SK-N-SH (cell line): ENCODE measurements around the gene MAPT. TPM values are rescaled to one million over a fixed set of nuclear protein-coding genes. Genes with fewer than 3 reads are reported as not detected.

ENCODE experiments used
- CTCF ChIA-PET: fragments of 300-600, 350-600 bp; formaldehyde crosslinking; extraction: SDS; loops from one replicate; lab custom pipeline; 2021; lab: Yijun Ruan, JAX
- POLR2A ChIA-PET: fragments of 350-600 bp; sonication (Branson Sonifier 250); formaldehyde crosslinking; extraction: SDS; loops from one replicate; lab custom pipeline; 2020; ENCODE audit warnings: antibody characterized with exemption, inconsistent platforms; lab: Yijun Ruan, JAX
- DNase-seq: peaks from one replicate; pipeline ENCODE4 v3.0.0; 2012
- H2AFZ ChIP-seq: fragments of 200-600 bp; sonication (generic); 2 replicates; pipeline ENCODE4 v1.8.1; 2016; ENCODE audit warnings: antibody characterized with exemption, mild to moderate bottlenecking, low read depth
- H3F3A ChIP-seq: fragments of 200-600 bp; sonication (generic); replicated peaks from 2 replicates; pipeline ENCODE3; 2016; ENCODE audit warnings: antibody characterized with exemption, mild to moderate bottlenecking; ENCODE audit not compliant: insufficient read depth
- H3K27ac ChIP-seq, 2 experiments: fragments of 200-500 bp in 1 of 2; fragments of 200-600 bp in 1 of 2; sonication (Bioruptor generic) in 1 of 2; sonication (generic), shearing (Covaris generic) in 1 of 2; 2 replicates each; pipeline versions ENCODE4 v1.5.1 to v1.6.1; 2014 to 2016; ENCODE audit warnings: low read depth in 2 of 2, inconsistent platforms in 1 of 2, low read length in 1 of 2, mild to moderate bottlenecking in 1 of 2, mixed read lengths in 1 of 2
- H3K27me3 ChIP-seq: fragments of 200-600 bp; sonication (generic), shearing (Covaris generic); 2 replicates; pipeline ENCODE4 v1.6.1; 2016; ENCODE audit warnings: mixed run types; ENCODE audit not compliant: insufficient read depth
- H3K36me3 ChIP-seq, 2 experiments: fragments of 200-500 bp in 1 of 2; fragments of 200-600 bp in 1 of 2; sonication (Bioruptor generic) in 1 of 2; sonication (generic) in 1 of 2; replicated peaks in 1 of 2; 2 replicates each; pipeline versions ENCODE3 to v1.5.1; 2014 to 2016; ENCODE audit warnings: low read length in 1 of 2, mild to moderate bottlenecking in 1 of 2; ENCODE audit not compliant: insufficient read depth in 2 of 2, control insufficient read depth in 1 of 2
- H3K4me1 ChIP-seq, 2 experiments: fragments of 200-500 bp in 1 of 2; fragments of 200-600 bp in 1 of 2; sonication (Bioruptor generic) in 1 of 2; sonication (generic), shearing (Covaris generic) in 1 of 2; 2 replicates each; pipeline versions ENCODE4 v1.5.1 to v1.6.1; 2014 to 2016; ENCODE audit warnings: low read depth in 1 of 2, low read length in 1 of 2, mixed run types in 1 of 2; ENCODE audit not compliant: insufficient read depth in 2 of 2, control insufficient read depth in 1 of 2
- H3K4me2 ChIP-seq: fragments of 200-600 bp; sonication (generic), shearing (Covaris generic); 2 replicates; pipeline ENCODE4 v1.6.1; 2017; ENCODE audit warnings: mixed run types
- H3K4me3 ChIP-seq, 2 experiments: fragments of 200-500 bp in 1 of 2; fragments of 200-600 bp in 1 of 2; sonication (Bioruptor generic) in 1 of 2; sonication (generic), shearing (Covaris generic) in 1 of 2; 2 replicates each; pipeline versions ENCODE4 v1.5.1 to v1.8.1; 2014 to 2016; ENCODE audit warnings: low read depth in 2 of 2, inconsistent platforms in 1 of 2, low read length in 1 of 2, mild to moderate bottlenecking in 1 of 2, mixed read lengths in 1 of 2, moderate library complexity in 1 of 2
- H3K79me2 ChIP-seq: fragments of 200-600 bp; sonication (generic); 2 replicates; pipeline ENCODE4 v1.8.1; 2017; ENCODE audit warnings: mild to moderate bottlenecking; ENCODE audit not compliant: insufficient read depth
- H3K9ac ChIP-seq: fragments of 200-600 bp; sonication (generic); 2 replicates; pipeline ENCODE4 v1.6.1; 2017; ENCODE audit warnings: mixed run types
- H3K9me2 ChIP-seq: fragments of 200-600 bp; sonication (generic); 2 replicates; pipeline ENCODE4 v1.6.1; 2017; ENCODE audit warnings: mixed run types
- H3K9me3 ChIP-seq: fragments of 200-600 bp; sonication (generic); 2 replicates; pipeline ENCODE4 v1.6.1; 2017; ENCODE audit warnings: mixed run types, mild to moderate bottlenecking, moderate library complexity
- H4K20me1 ChIP-seq: fragments of 200-600 bp; sonication (generic); 2 replicates; pipeline ENCODE4 v1.6.1; 2017; ENCODE audit warnings: mild to moderate bottlenecking, mixed run types; ENCODE audit not compliant: insufficient read depth
- CHD2 ChIP-seq: fragments of 150-350 bp; IDR thresholded peaks from 2 replicates; pipeline ENCODE4 v1.6.1; 2018; ENCODE audit warnings: low read length; ENCODE audit not compliant: partially characterized antibody
- ELF1 ChIP-seq: IDR thresholded peaks from 2 replicates; pipeline ENCODE4 v1.4.0; 2012
- MEF2A ChIP-seq: IDR thresholded peaks from 2 replicates; pipeline ENCODE4 v1.4.0; 2012; ENCODE audit warnings: low read depth, borderline replicate concordance
- RCOR1 ChIP-seq: fragments of 150-350 bp; IDR thresholded peaks from 2 replicates; pipeline ENCODE4 v1.6.1; 2017; ENCODE audit warnings: antibody characterized with exemption, low read length
- REST ChIP-seq: IDR thresholded peaks from 2 replicates; pipeline ENCODE4 v1.6.1; 2012; ENCODE audit warnings: mild to moderate bottlenecking, low read depth, low read length, moderate library complexity
- SIN3A ChIP-seq: IDR thresholded peaks from 2 replicates; pipeline ENCODE4 v1.6.1; 2012; ENCODE audit warnings: low read depth, mild to moderate bottlenecking, low read length, moderate library complexity, borderline replicate concordance
- TCF12 ChIP-seq: IDR thresholded peaks from 2 replicates; pipeline ENCODE4 v1.4.0; 2012
- WGBS: methylation state at CpG from one replicate; pipeline ENCODE4 v1.1.6; 2017; ENCODE audit warnings: low lambda C conversion rate; 5-methylcytosine and 5-hydroxymethylcytosine counted together
- polyA plus RNA-seq, 3 experiments: library from polyadenylated mRNA; depleted of rRNA; stranded (reverse); fragments of >200 nt; gene quantifications; 2 replicates each; pipeline ENCODE4 v1.2.3, GENCODE V29; 2012
- TF ChIP-seq, protein P1 (sequence below): fragments of 150-350 bp; IDR thresholded peaks from 2 replicates; pipeline ENCODE4 v1.6.1; 2016; ENCODE audit warnings: mild to moderate bottlenecking, low read depth, low read length
- TF ChIP-seq, protein P2 (sequence below): IDR thresholded peaks from 2 replicates; pipeline ENCODE4 v1.4.0; 2012; ENCODE audit warnings: low read depth, borderline replicate concordance

MAPT gene
- polyA plus RNA-seq, 1 of the 3 experiments (the other 2 are of a cell fraction): 0.74 TPM

GRCh38 chr17:46036491-46036890 lies 142.1 kb downstream of the MAPT start (continued):
- TF ChIP-seq, protein P1, sequence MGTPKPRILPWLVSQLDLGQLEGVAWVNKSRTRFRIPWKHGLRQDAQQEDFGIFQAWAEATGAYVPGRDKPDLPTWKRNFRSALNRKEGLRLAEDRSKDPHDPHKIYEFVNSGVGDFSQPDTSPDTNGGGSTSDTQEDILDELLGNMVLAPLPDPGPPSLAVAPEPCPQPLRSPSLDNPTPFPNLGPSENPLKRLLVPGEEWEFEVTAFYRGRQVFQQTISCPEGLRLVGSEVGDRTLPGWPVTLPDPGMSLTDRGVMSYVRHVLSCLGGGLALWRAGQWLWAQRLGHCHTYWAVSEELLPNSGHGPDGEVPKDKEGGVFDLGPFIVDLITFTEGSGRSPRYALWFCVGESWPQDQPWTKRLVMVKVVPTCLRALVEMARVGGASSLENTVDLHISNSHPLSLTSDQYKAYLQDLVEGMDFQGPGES: no peak
- TF ChIP-seq, all 33 proteins: peak for 0

GRCh38 chr17:46037722-46038255 lies 143.4 kb downstream of the MAPT start:
- H3K9me3 ChIP-seq: no peaks in the 10 kb centered on the region
- WGBS: 91% methylated on average over 4 of the region's 4 CpGs

GRCh38 chr17:46038414-46038813 lies 144.1 kb downstream of the MAPT start:
- Histone ChIP-seq H2AFZ (no peak overlapping the region), H3K4me1 (peaks cover 0 to 23% of the 10 kb centered on the region in 2 experiments; a peak in 2 of 4 replicates), H3K27ac (peak overlapping the region in 1 of 2 experiments; percentile 41; a peak in 2 of 4 replicates), H3K9me2 (no peaks in the 10 kb centered on the region), H3K27me3 (no peaks in the 10 kb centered on the region), H3K9ac (no peak overlapping the region), H3K4me3 (no peak overlapping the region), H3K4me2 (no peak overlapping the region), H3F3A (no peaks in the 10 kb centered on the region), H3K9me3 (no peaks in the 10 kb centered on the region), H3K36me3 (peaks cover 94% of the 10 kb centered on the region in 2 experiments), H4K20me1 (no peaks in the 10 kb centered on the region), H3K79me2 (peaks cover 32% of the 10 kb centered on the region)
- no peak for DNase-seq
- no peak for TF ChIP-seq CHD2
- TF ChIP-seq REST: no peak
- no peak for TF ChIP-seq ELF1
- TF ChIP-seq TCF12: no peak
- TF ChIP-seq, protein P1: no peak
- TF ChIP-seq MEF2A: no peak
- TF ChIP-seq SIN3A: no peak
- WGBS: over 99% methylated on average over 6 of the region's 6 CpGs
- ChIA-PET POLR2A (interaction anchor here (2.0 kb wide), 1 partner anchor 11 kb away, joined by 4 read pairs; no protein-coding TSS in a partner anchor), CTCF (interaction anchor here (0.9 to 3.6 kb wide), 13 partner anchors 9 to 248 kb away, joined by 3 to 21 read pairs (median 4); partner anchors contain the start of gene KANSL1)

More at GRCh38 chr17:46037722-46038255, 143.4 kb downstream of the MAPT start:
- Histone ChIP-seq H3K36me3 (peaks cover 94% of the 10 kb centered on the region in 2 experiments), H3K27me3 (no peaks in the 10 kb centered on the region), H2AFZ (no peak overlapping the region), H4K20me1 (no peaks in the 10 kb centered on the region), H3K9me2 (no peaks in the 10 kb centered on the region), H3K4me2 (no peak overlapping the region), H3K79me2 (peaks cover 26% of the 10 kb centered on the region), H3K4me3 (no peak overlapping the region), H3F3A (no peaks in the 10 kb centered on the region), H3K27ac (peak overlapping the region in 1 of 2 experiments; percentile 41; a peak in 2 of 4 replicates), H3K4me1 (peaks cover 0 to 23% of the 10 kb centered on the region in 2 experiments; a peak in 2 of 4 replicates), H3K9ac (no peak overlapping the region)
- POLR2A ChIA-PET: interaction anchor here (2.0 kb wide), 1 partner anchor 10 kb away, joined by 4 read pairs; no protein-coding TSS in a partner anchor
- peak; percentile 55; the same call in 1 of the 2 replicates for TF ChIP-seq RCOR1
- TF ChIP-seq, protein P1: no peak
- TF ChIP-seq, protein P2, sequence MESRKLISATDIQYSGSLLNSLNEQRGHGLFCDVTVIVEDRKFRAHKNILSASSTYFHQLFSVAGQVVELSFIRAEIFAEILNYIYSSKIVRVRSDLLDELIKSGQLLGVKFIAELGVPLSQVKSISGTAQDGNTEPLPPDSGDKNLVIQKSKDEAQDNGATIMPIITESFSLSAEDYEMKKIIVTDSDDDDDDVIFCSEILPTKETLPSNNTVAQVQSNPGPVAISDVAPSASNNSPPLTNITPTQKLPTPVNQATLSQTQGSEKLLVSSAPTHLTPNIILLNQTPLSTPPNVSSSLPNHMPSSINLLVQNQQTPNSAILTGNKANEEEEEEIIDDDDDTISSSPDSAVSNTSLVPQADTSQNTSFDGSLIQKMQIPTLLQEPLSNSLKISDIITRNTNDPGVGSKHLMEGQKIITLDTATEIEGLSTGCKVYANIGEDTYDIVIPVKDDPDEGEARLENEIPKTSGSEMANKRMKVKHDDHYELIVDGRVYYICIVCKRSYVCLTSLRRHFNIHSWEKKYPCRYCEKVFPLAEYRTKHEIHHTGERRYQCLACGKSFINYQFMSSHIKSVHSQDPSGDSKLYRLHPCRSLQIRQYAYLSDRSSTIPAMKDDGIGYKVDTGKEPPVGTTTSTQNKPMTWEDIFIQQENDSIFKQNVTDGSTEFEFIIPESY: no peak
- CTCF ChIA-PET: interaction anchor here (0.9 to 5.9 kb wide), 11 partner anchors 7 to 249 kb away, joined by 3 to 58 read pairs (median 4); partner anchors contain the start of gene KANSL1
- peak; percentile 62 for DNase-seq
